ENCODE measurements around the gene ZNF239. TPM values are rescaled to one million over a fixed set of nuclear protein-coding genes. Genes with fewer than 3 reads are reported as not detected.
"Not testable (repeated sequence)": the region's sequence is repeated elsewhere in the genome, so short reads cannot be mapped to it uniquely, and the experiment has no call there.

Gene ZNF239
- total RNA-seq, 2 donors from 2014 or later, result not detected

DNA sequence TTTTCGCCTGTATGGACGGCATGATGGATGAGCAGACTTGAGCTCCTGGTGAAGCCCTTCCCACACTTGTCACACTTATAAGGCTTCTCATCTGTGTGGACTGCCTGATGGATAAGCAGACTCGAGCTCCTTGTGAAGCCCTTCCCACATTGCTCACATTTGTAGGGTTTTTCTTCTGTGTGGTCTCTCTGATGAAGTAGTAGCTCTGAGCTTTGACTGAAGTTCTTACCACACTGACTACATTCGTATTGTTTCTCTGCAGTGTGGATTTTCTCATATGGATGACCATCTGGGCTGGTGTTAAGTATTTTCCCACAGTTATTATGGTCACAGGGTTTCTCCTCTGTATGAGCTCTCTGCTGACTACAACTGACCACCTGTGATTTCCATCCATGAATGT lies 17.2 kb downstream of the ZNF239 start:
- no peaks in the 10 kb centered on the region for H3K27me3 Mint-ChIP-seq
- peaks cover 14% of the 10 kb centered on the region for H3K9me3 Mint-ChIP-seq
- H3K4me1 Mint-ChIP-seq (ENCODE audit: low read depth in 2 of 2), result no peaks in the 10 kb centered on the region
- H3K27ac Mint-ChIP-seq, result no peak overlapping the region
- no peak for DNase-seq (ENCODE audit: low spot score)
- H3K4me3 Mint-ChIP-seq, result no peak overlapping the region
- no peak for ATAC-seq
- peaks cover 44% of the 10 kb centered on the region for H3K36me3 Mint-ChIP-seq

GRCh38 chr10:43543746-43544145 lies 30.7 kb downstream of the ZNF239 start:
- H3K9me3 Mint-ChIP-seq; H3K36me3 Mint-ChIP-seq; H3K27ac Mint-ChIP-seq; DNase-seq (ENCODE audit: low spot score); H3K4me3 Mint-ChIP-seq; ATAC-seq; H3K4me1 Mint-ChIP-seq (ENCODE audit: low read depth in 2 of 2); H3K27me3 Mint-ChIP-seq: not testable (repeated sequence)

GRCh38 chr10:43524434-43525247 lies 49.8 kb downstream of the ZNF239 start:
- no peak for DNase-seq (ENCODE audit: low spot score)
- H3K27ac Mint-ChIP-seq, result peak overlapping the region in 1 of 2 donors; percentile 64
- H3K27me3 Mint-ChIP-seq, result no peaks in the 10 kb centered on the region
- H3K4me1 Mint-ChIP-seq (ENCODE audit: low read depth in 2 of 2), result no peaks in the 10 kb centered on the region
- no peak overlapping the region for H3K4me3 Mint-ChIP-seq
- peaks cover 45% of the 10 kb centered on the region for H3K9me3 Mint-ChIP-seq
- H3K36me3 Mint-ChIP-seq, result peaks cover 69% of the 10 kb centered on the region
- ATAC-seq, result no peak

Other genes with a start within 250 kb of the ZNF239 start
- not detected for gene FXYD4, start 203.0 kb downstream of the ZNF239 start, total RNA-seq
- gene HNRNPF, start 165.4 kb downstream of the ZNF239 start, total RNA-seq, result 100 to 1,000 TPM; 340 to 514 TPM
- gene ZNF487, start 137.5 kb downstream of the ZNF239 start, total RNA-seq, result 1 to 10 TPM; 3.5 to 5.7 TPM
- 1 to 10 TPM; 2.0 to 4.0 TPM for gene ZNF485, start 31.8 kb upstream of the ZNF239 start, total RNA-seq
- 10 to 100 TPM in 1 of 2 donors, 1 to 10 TPM in 1; 4.9 to 12.4 TPM for gene ZNF32, start 74.3 kb upstream of the ZNF239 start, total RNA-seq

Measured in natural killer cell treated with Interleukin-12 subunit alpha and Interleukin-12 subunit beta and Interleukin-15 and Interleukin-18, amount 100 ng/mL, for 72 hours (primary cell).